HepG2 (cell line): ENCODE data around the gene SPON2. TPM values are rescaled to one million over a fixed set of nuclear protein-coding genes. Genes with fewer than 3 reads are reported as not detected.

ENCODE experiments used
- ATAC-seq: fragments of 200-7000 bp; cut with Tn5 transposase; 3 replicates; pipeline ENCODE4 v1.9.1; 2020; ENCODE audit warnings: mild to moderate bottlenecking, moderate library complexity
- BruUV-seq: library from RNA; stranded (reverse); fragments of 400-500 nt; replicated peaks from 2 replicates; lab custom pipeline; 2021; lab: Mats Ljungman, UMichigan
- CTCF ChIA-PET: fragments of 300-600 bp; formaldehyde crosslinking; extraction: SDS; loops from one replicate; lab custom pipeline; 2021; ENCODE audit warnings: low total read pairs, inconsistent platforms, low intra/inter-chr PET ratio; lab: Yijun Ruan, JAX
- POLR2A ChIA-PET: fragments of 350-600 bp; sonication (Branson Sonifier 250); formaldehyde crosslinking; loops from one replicate; lab custom pipeline; 2020; ENCODE audit warnings: antibody characterized with exemption, inconsistent platforms; lab: Yijun Ruan, JAX
- DNase-seq: peaks from one replicate; pipeline ENCODE4 v3.0.0-alpha.2; 2015; ENCODE audit warnings: low spot score
- FAIRE-seq: peaks from 3 replicates; lab custom pipeline; 2011; peaks lifted over from hg19 to GRCh38; lab: Jason Lieb, UNC
- H2AFZ ChIP-seq: one replicate; pipeline ENCODE4 v1.6.1; 2011; ENCODE audit warnings: low read length, inconsistent platforms
- H3K27ac ChIP-seq: fragments of 300-600 bp; 3 replicates; pipeline ENCODE4 v1.8.0; 2011; ENCODE audit warnings: mixed run types, mild to moderate bottlenecking, mixed read lengths, low read length, inconsistent platforms; ENCODE audit not compliant: insufficient read depth; ENCODE audit errors: extremely low read length
- H3K27me3 ChIP-seq, 2 experiments: fragments of 200-600 bp in 1 of 2; 2 replicates in 1 of 2; 3 replicates in 1 of 2; pipeline versions ENCODE4 v1.6.0 to v1.8.0; 2011; ENCODE audit warnings: low read length in 2 of 2, mild to moderate bottlenecking in 2 of 2, moderate library complexity in 2 of 2, inconsistent platforms in 1 of 2; ENCODE audit not compliant: insufficient read depth in 2 of 2, control insufficient read depth in 1 of 2
- H3K36me3 ChIP-seq, 2 experiments: fragments of 200-600 bp in 1 of 2; replicated peaks in 1 of 2; 2 replicates in 1 of 2; 3 replicates in 1 of 2; pipeline versions ENCODE4 v1.5.1 to v1.8.0; 2011; ENCODE audit warnings: low read length in 2 of 2, inconsistent platforms in 1 of 2; ENCODE audit not compliant: insufficient read depth in 2 of 2, control insufficient read depth in 1 of 2
- H3K4me1 ChIP-seq: 2 replicates; pipeline ENCODE4 v1.5.1; 2012; ENCODE audit warnings: low read length, inconsistent platforms; ENCODE audit not compliant: insufficient read depth
- H3K4me2 ChIP-seq: 2 replicates; pipeline ENCODE4 v1.6.0; 2011; ENCODE audit warnings: low read depth, low read length, inconsistent platforms
- H3K4me3 ChIP-seq, 3 experiments: fragments of 200-600 bp in 1 of 3; sonication (generic), shearing (Covaris generic) in 1 of 3; replicated peaks in 1 of 3; 2 replicates each; pipeline ENCODE4 v1.5.1; 2011 to 2016; ENCODE audit warnings: low read length in 3 of 3, inconsistent platforms in 2 of 3, low read depth in 2 of 3, mild to moderate bottlenecking in 2 of 3, control low read depth in 1 of 3, mixed read lengths in 1 of 3; ENCODE audit not compliant: insufficient read depth in 1 of 3
- H3K79me2 ChIP-seq: one replicate; pipeline ENCODE4 v1.6.1; 2011; ENCODE audit warnings: low read length, inconsistent platforms; ENCODE audit not compliant: insufficient read depth
- H3K9ac ChIP-seq: 2 replicates; pipeline ENCODE4 v1.6.0; 2011; ENCODE audit warnings: mild to moderate bottlenecking, low read depth, low read length, inconsistent platforms; ENCODE audit not compliant: insufficient read depth
- H3K9me3 ChIP-seq: 2 replicates; pipeline ENCODE4 v1.5.1; 2012; ENCODE audit warnings: mild to moderate bottlenecking, low read length
- H4K20me1 ChIP-seq: 2 replicates; pipeline ENCODE4 v1.6.0; 2011; ENCODE audit warnings: inconsistent platforms, mild to moderate bottlenecking, low read length, moderate library complexity; ENCODE audit not compliant: insufficient read depth
- CBX1 ChIP-seq: IDR thresholded peaks from one replicate; pipeline ENCODE4 v1.6.1; 2016; ENCODE audit warnings: antibody characterized with exemption, low read depth
- IKZF5 ChIP-seq: IDR thresholded peaks from 2 replicates; pipeline ENCODE4 v1.6.1; 2018; ENCODE audit warnings: missing genetic modification reagents, mild to moderate bottlenecking, missing compliant biosample characterization
- KDM3A ChIP-seq: IDR thresholded peaks from 2 replicates; pipeline ENCODE4 v1.6.1; 2018; ENCODE audit warnings: low read depth, missing compliant biosample characterization
- MEIS1 ChIP-seq: sonication (generic); formaldehyde crosslinking; IDR thresholded peaks from 2 replicates; pipeline ENCODE4 v1.9.0; 2021; ENCODE audit warnings: mild to moderate bottlenecking, missing genetic modification reagents, moderate library complexity, borderline replicate concordance
- PRPF4 ChIP-seq: fragments of 200-400 bp; formaldehyde crosslinking; IDR thresholded peaks from 2 replicates; pipeline ENCODE4 v1.6.1; 2016; ENCODE audit warnings: low read length, low read depth; ENCODE audit not compliant: poor library complexity, severe bottlenecking
- RFX1 ChIP-seq: fragments of 450-650 bp; IDR thresholded peaks from 2 replicates; pipeline ENCODE4 v1.6.1; 2017
- SALL1 ChIP-seq: sonication (generic); formaldehyde crosslinking; IDR thresholded peaks from 2 replicates; pipeline ENCODE4 v1.8.0; 2022; ENCODE audit warnings: mild to moderate bottlenecking, missing genetic modification reagents
- SIX4 ChIP-seq: sonication (generic); formaldehyde crosslinking; IDR thresholded peaks from 2 replicates; pipeline ENCODE4 v1.4.0; 2020; ENCODE audit warnings: missing genetic modification reagents
- SRY ChIP-seq: sonication (generic); formaldehyde crosslinking; IDR thresholded peaks from 2 replicates; pipeline ENCODE4 v1.8.0; 2022; ENCODE audit warnings: mild to moderate bottlenecking, missing genetic modification reagents
- TBX2 ChIP-seq: sonication (generic); formaldehyde crosslinking; IDR thresholded peaks from 2 replicates; pipeline ENCODE4 v1.5.0; 2020; ENCODE audit warnings: missing genetic modification reagents, mild to moderate bottlenecking, borderline replicate concordance
- TCF7 ChIP-seq: sonication (generic); IDR thresholded peaks from 2 replicates; pipeline ENCODE4 v1.6.1; 2016; ENCODE audit warnings: antibody characterized with exemption, low read depth
- ZBTB43 ChIP-seq: sonication (generic); formaldehyde crosslinking; conservative IDR thresholded peaks from 2 replicates; pipeline ENCODE4 v1.4.0; 2020; ENCODE audit warnings: missing genetic modification reagents
- ZBTB49 ChIP-seq: sonication (generic); formaldehyde crosslinking; IDR thresholded peaks from 2 replicates; pipeline ENCODE4 v1.4.0; 2020; ENCODE audit warnings: missing genetic modification reagents, borderline replicate concordance
- ZNF33A ChIP-seq: sonication (generic); formaldehyde crosslinking; IDR thresholded peaks from 2 replicates; pipeline ENCODE4 v1.5.1; 2020; ENCODE audit warnings: missing genetic modification reagents, mild to moderate bottlenecking, moderate library complexity, borderline replicate concordance
- ZNF772 ChIP-seq: sonication (generic); formaldehyde crosslinking; IDR thresholded peaks from 2 replicates; pipeline ENCODE4 v1.5.0; 2020; ENCODE audit warnings: mild to moderate bottlenecking, missing genetic modification reagents
- ZNF792 ChIP-seq: IDR thresholded peaks from 2 replicates; pipeline ENCODE4 v1.6.1; 2016
- WGBS: methylation state at CpG from one replicate; pipeline ENCODE4 v1.1.6; 2017; ENCODE audit warnings: low lambda C conversion rate; 5-methylcytosine and 5-hydroxymethylcytosine counted together
- in situ Hi-C: cut with HindIII; loops from 2 replicates; pipeline ENCODE4 v1.10.0; 2017; ENCODE audit warnings: low pct_unique_long_range_greater_than_20kb; ENCODE audit not compliant: extremely low pct_ligation_motif_present
- intact Hi-C: fragments of 100-400 bp; cut with micrococcal nuclease; formaldehyde crosslinking; loops from one replicate; pipeline ENCODE4 v1.10.0; 2022; ENCODE audit not compliant: unreplicated experiment
- polyA plus RNA-seq, 8 experiments: library from polyadenylated mRNA; depleted of rRNA in 3 of 8; stranded (reverse) in 7 of 8; unstranded in 1 of 8; fragments of >200 nt; fragmentation: Illumina TruSeq in 4 of 8; extraction: Trizol in 4 of 8; gene quantifications; 2 replicates each; pipeline versions ENCODE4 v1.2.1 to v1.2.3, GENCODE V29; 2011 to 2016; ENCODE audit warnings: low read depth in 4 of 8, missing spikeins in 1 of 8, mixed read lengths in 1 of 8; ENCODE audit not compliant: insufficient read depth in 1 of 8
- total RNA-seq, 5 experiments: library from RNA; depleted of rRNA; stranded (reverse); fragments of >200 nt; fragmentation: Illumina TruSeq; extraction: Trizol; gene quantifications; 2 replicates each; pipeline ENCODE4 v1.2.3, GENCODE V29; 2016; ENCODE audit warnings: low read depth in 1 of 5

Gene SPON2
- total and polyA plus RNA-seq, 2 of the 13 experiments (the other 11 are each of a cell fraction or from before 2014, with no cell fraction given), result 17.4 to 55.2 TPM

GRCh38 chr4:1164040-1164439, 8.3 kb downstream of the SPON2 start (continued):
- TF ChIP-seq RFX1 (no peak), TBX2 (CRISPR knock-in tag) (no peak), CBX1 (no peak), SALL1 (CRISPR knock-in tag) (no peak), ZNF772 (CRISPR knock-in tag) (no peak), MEIS1 (CRISPR knock-in tag) (no peak)

GRCh38 chr4:1160351-1160750, 12.0 kb downstream of the SPON2 start:
- FAIRE-seq, result no peak
- Histone ChIP-seq H2AFZ (no peak overlapping the region), H3K27ac (no peak overlapping the region)
- no peak for ATAC-seq
- no TSS peak for BruUV-seq
- POLR2A ChIA-PET, result no interaction called here
- no peak for DNase-seq
- no peak for TF ChIP-seq IKZF5
- no peak for TF ChIP-seq ZBTB43 (CRISPR knock-in tag)
- no peak for TF ChIP-seq ZNF33A (CRISPR knock-in tag)
- no peak for TF ChIP-seq ZNF792 (CRISPR knock-in tag)
- TF ChIP-seq SRY (CRISPR knock-in tag), result no peak
- TF ChIP-seq PRPF4, result no peak
- TF ChIP-seq KDM3A (CRISPR knock-in tag), result no peak
- TF ChIP-seq ZBTB49 (CRISPR knock-in tag), result no peak
- no peak for TF ChIP-seq TCF7
- no peak for TF ChIP-seq SIX4 (CRISPR knock-in tag)
- TF ChIP-seq, all 625 proteins: peak for 0
- peaks cover 2 to 17% of the 10 kb centered on the region in 2 experiments; a peak in 4 of 5 replicates for H3K27me3 ChIP-seq
- no peak overlapping the region for H3K9ac ChIP-seq
- H3K79me2 ChIP-seq, result no peaks in the 10 kb centered on the region
- no peaks in the 10 kb centered on the region for H3K36me3 ChIP-seq
- CTCF ChIA-PET, result no interaction called here
- H4K20me1 ChIP-seq, result no peaks in the 10 kb centered on the region
- peaks cover 8% of the 10 kb centered on the region; the same call in 1 of the 2 replicates for H3K4me1 ChIP-seq
- H3K4me2 ChIP-seq, result no peak overlapping the region
- WGBS, result 47% methylated on average over 1 of the region's 1 CpG
- no peaks in the 10 kb centered on the region; the same call in 1 of the 2 replicates for H3K9me3 ChIP-seq
- no peak overlapping the region for H3K4me3 ChIP-seq
- intact Hi-C loops, result no loop called here
- in situ Hi-C loops, result no loop called here
